HG02763 (cell line): ENCODE measurements around the gene ATG7.
"Not testable (repeated sequence)": the region's sequence is repeated elsewhere in the genome, so short reads cannot be mapped to it uniquely, and the experiment has no call there.

ENCODE experiments used
- ATAC-seq: cut with Tn5 transposase; IDR thresholded peaks from one replicate; pipeline ENCODE4 v1.9.1; 2021; ENCODE audit warnings: mild to moderate bottlenecking, moderate library complexity; ENCODE audit not compliant: unreplicated experiment

Gene ATG7

DNA sequence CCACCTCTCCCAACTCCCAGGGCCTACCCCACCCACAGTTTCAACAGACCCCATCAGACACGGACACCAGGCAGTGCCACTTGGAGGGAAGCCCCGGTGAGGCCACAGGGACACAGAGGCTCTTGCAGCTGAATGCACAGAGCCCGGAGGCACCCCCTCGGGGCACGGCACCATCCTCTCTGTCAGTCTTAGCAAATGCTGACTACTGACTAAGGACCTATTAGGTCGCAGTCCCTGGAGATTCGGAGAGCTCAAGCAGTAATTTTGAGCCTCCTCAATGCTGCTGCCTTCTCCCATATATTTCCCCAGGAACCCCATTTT lies 291.6 kb downstream of the ATG7 start:
- ATAC-seq: no peak

DNA sequence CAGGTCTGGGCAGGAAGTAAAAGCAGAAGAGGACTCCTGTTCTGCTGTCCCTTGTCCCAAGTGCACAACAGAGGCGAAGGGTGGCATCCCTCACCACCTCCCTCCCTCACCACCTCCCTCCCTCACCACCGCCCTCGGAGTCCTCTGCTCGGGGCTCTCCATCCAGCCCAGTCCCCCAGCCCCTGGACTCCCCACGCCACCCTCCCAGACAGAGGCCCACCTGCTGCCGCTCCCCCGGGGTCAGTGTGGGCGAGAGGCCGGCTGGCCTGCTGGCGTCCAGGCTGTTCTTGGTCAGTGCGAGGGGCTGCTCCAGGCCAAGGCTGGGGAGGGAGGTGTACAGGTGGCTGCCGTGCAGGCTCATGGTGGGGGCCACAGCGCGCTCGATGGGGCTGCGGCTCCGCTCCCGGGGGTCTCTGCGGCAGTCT lies 292.4 kb downstream of the ATG7 start:
- no peak for ATAC-seq

DNA sequence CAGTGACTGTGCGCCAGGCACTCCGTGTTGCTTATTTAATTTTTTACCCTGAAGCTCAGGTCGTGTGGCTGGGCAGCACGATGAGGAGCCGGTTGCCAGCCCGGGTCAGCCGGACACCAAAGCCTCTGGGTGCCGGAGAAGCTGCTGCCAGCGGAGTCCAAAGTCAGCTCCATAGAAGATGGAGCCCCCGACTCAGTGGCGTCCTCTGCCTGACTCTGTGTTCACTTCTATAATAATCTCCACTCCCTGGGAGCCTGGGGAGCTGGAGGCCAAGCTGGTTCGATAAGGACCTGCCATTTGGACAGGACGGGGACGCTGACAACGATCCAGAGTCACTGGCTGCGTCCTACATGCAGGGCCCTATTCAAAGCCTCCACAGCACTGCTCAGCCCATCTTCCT lies 292.9 kb downstream of the ATG7 start:
- no peak for ATAC-seq

DNA sequence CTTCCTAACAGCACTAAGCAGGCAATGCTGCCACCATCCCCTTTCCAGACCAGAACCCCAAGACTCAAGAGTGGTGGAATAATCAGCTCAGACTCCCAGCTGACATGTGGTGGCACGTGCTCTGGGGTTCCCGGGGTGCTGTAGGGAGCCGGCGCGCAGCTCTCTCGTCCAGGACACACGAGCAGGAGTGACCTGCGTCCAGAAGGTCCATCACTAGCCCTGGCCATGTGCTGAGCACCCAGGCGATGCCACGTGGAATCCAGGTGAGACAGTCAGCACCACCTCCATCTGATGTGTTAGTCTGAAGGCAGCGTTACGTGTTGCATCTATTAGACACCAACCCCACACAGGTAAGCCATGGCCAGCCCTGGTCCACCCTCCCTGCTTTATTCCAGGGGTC lies 293.3 kb downstream of the ATG7 start:
- no peak for ATAC-seq

DNA sequence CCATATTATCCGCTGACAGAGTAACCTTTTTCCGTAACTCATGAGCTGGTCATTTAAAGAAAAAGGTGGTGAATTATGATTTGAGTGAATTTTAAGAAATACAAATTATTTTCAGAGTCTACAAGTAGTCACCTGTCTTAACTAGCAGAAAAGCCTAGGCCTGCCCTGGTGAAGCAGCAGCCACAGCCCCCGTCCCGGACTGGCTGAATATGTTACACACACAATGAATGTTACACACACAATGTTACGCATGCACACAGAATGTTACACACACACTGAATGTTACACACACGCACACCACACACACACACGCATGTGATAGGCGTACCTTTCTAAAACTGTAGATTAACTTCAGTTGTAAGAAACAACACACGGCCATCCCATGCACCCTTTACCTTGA lies 293.7 kb downstream of the ATG7 start:
- no peak for ATAC-seq

DNA sequence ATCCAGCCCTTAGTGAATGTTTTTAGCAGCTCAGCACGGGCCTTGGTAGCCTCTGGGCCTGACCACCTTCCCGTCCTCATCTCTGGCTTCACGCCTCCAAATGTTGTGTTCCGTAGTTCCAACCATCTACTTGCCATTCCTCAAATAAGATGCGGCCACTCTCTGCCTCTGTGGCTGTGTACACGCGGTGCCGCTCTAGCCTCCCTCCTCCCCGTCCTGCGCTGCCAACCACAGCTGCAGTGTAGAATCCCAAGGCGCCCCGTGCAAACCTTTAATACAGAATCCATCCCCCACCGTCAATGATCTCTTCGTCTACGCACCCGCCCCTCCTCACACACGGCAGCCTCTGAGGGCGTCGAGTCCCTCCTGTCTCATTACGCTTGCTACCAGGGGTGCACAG lies 294.3 kb downstream of the ATG7 start:
- ATAC-seq: no peak

DNA sequence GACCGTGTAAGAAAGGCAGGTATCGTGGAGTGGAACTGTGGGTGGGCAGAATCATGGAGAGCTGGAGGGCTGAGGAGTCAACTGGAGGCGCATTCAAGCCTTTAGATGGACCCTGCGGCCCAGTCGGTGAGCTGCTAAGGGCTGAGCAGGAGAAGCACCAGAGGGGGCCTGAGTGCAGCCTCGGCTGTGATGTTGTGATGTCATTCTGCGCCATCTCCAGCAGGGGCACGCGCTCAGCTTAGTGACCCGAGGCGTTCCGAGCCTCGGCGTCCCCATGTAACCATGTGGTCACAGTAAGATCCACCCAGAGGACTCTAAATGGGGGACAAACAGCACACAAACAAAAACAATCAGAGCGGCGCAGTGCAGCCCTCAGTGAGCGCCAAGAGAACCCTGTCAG lies 294.7 kb downstream of the ATG7 start:
- ATAC-seq: no peak

DNA sequence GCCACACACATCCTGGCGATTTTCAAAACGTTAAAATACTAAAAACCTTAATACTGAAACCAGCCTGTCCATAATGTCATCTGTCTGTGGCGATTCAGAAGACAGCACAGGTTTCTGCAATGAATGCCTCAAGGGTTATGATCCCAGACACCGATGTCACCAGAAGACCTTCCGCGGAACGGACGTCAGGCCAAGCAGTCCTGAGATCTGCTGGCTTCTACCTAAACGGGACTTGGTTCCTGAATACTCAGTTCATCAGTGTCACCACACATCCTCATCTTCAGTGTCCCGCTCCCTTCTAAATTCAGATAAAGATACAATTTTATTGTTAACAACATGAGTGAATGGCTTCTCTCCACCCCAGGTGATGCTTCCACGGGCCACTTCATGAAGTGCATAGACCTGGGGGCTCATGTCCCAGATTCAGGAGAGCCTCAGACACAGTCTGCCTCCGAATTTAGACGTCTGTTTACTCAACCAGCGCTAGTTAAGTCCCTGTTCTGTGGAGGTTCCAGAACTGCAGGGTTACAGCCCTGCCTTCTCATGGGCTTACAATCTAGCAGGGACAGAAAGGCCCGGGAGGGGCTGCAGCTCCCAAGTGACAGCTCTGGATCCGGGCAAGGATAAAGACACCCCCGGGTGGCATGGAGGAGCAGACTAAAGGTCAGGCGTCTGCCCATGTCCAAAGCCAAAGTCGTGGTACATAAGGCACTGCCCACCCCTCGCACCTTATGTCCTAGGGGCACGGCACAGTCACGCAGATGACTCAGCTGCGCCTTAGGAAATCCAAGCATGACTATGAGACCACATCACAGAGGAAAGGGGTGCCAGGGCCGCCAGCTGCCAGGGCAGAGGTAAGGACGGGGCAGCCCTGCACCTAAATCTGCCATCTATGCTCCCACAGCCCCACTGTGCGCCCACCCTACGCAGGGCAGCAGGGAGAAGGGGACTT lies 295.6 kb downstream of the ATG7 start:
- ATAC-seq: no peak

DNA sequence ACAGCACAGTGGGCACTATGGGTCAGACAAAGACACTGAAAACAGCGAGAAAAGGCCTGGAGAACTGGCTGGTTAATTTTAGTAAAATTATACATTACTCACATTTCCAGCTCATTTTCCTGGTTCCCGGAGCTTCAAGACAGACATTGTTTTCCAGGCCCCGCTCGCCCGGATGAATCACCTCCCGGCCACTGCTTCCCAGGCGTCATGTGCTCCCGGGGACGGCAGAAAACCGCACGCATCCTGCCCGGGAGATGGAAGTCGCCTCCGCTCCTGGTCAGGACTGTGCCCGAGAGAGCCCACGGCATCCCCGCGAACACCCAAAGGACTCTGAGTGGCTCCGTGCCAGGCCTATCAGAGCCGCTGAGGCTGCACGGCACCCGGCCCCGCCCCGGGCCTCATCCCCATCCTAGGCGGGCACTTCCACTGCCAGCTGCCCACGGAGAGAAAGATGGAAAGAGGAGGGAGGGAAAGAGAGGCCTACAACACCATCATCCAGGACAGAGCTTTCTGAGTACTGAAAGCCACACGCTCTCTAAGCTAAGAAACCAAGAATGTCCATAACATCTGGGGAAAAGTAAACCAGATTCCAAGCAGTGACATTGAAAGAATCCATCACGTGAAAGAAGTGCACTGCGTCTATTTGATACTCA lies 296.4 kb downstream of the ATG7 start:
- no peak for ATAC-seq

DNA sequence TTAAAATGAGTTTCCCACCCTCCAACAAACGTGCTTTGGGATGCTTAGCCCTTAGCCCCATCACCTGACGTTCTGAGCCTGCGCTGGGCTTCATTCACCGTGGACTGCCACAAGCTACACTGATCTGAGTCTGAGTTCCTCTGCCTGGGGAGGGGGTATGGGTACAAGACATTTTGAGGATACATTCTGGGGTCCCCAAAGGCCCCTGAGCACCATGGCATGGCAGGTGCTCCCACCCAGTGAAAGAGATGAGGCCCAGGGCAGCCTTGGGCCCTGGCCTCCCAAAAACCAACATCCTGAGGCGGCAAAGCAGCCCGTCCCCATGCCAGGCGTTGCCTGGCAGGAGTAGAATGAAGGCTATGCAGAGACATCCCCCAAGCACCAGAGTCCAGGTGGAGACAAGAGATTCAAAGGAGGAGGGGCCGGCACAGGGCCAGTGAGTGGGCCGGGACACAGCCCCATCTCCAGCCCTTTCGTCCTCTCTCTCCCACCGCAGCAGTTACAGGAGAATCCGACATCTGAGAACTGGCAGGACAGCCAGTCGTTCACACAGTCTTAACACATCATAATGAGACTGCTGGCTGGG lies 297.1 kb downstream of the ATG7 start:
- ATAC-seq: no peak

DNA sequence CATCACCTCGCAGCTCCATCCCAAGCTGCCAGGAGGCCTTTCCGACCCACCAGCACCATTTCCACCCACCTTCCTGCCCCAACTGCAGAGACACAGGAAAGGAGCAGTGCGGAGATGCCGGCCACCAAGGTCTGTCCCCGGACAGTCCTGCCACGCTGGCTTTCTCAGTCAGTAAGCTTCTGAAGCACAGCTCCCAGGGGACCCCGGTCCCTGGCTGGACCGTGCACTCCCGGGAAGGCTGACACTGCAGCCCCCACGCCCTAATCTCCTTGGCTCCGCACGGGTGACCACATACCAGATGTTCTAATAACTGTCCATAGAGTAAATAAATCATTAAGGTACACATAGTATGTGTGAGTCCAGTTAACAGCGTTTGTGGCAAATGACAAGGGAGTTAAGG lies 298.1 kb downstream of the ATG7 start:
- ATAC-seq: no peak

DNA sequence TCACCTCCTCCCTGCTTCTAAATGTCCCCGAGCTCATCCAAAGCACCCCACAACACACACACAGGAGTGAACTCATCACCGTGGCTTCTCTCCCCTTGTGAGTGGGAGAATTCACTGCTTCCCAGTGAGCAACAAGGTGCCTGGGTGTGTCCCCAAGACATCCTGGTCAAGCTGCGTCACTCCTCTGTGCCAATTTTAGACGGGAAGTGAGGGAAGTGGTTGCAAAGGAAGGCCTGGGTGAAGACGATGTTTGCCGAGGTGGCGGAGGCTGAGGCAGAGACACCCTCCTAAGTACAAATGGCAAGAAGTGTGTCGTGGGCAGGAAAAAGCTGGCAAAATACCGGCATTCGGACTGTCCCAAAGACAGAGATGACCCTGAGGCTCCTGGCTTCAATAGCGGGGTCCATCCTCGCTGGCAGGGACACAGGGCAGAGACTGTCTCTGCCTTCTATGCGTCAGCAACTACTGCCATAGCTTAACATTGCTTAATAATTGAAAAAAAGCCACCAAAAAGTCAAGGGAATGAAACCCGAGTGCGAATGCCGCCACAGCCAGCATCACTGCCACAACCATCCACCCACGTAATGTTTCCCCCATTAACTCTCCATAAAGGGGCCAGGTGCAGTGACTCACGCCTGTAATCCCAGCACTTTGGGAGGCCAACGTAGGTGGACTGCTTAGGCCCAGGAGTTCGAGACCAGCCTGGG lies 298.7 kb downstream of the ATG7 start:
- ATAC-seq: no peak

DNA sequence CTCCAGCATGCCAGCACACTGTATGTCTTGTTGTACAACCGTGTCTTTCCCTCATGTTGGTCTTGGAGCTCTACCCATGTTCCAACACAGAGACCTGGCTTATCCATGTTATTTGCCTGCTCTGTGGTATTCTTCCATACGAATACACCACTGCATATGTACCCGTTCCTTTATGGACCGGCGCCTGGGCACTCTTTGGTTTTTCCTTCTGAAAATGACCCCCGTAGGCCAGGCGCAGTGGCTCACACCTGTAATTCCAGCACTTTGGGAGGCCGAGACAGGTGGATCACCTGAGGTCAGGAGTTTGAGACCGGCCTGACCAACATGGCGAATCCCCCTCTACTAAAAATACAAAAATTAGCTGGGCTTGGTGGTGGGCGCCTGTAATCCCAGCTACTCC lies 300.5 kb downstream of the ATG7 start:
- not testable (repeated sequence) for ATAC-seq

DNA sequence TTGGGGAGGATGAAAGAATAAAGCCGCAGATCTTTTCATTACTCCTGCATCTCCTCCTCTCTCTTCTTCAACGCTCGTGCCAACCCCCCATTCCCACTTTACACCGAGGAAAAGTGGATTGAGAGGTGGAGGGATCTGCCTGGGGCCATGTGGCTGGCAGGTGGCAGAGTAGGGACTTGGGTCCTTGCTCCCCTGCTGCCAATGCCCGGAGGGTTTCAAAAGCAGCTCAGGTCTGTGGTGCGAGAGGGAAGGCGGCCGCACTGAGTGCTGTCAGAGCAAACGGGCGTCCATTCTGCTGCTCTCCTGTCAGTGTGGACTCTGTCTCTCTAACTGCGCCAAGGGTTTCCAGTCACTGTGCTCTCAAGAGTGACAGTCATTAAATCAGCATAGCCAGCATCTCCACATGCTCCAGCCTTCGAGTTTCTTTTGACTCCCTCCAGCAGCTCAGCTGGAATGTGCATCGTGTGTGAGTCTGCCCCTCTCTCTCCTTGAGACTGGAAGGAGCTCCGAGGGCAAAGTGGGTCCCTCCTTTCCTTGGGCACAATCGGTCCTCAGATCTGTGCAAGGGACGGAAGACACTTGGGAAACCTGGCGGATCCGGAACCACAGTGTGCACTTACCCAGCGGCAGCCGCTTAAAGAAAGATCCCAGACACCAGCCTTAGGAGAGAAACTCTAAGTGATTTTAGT lies 302.9 kb downstream of the ATG7 start:
- no peak for ATAC-seq

DNA sequence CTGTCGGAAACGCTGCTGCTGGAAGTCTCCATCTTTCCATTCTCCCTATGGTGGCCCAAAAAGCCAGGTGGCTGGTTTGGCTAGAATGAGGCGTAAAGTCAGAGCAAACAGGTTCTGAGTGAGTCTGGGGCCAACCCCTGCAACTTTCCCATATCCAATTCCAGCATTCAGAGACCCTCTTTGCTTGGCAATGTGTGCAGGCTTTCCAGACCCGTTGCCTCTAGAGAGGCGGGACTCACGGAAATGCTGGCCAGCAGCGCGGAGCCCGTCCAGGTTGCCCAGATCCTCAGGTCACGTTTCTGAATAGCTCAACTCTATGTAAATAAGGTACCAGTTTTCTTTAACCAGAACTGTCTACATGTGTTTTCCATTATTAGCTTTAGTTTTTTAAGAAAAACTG lies 303.5 kb downstream of the ATG7 start:
- no peak for ATAC-seq

DNA sequence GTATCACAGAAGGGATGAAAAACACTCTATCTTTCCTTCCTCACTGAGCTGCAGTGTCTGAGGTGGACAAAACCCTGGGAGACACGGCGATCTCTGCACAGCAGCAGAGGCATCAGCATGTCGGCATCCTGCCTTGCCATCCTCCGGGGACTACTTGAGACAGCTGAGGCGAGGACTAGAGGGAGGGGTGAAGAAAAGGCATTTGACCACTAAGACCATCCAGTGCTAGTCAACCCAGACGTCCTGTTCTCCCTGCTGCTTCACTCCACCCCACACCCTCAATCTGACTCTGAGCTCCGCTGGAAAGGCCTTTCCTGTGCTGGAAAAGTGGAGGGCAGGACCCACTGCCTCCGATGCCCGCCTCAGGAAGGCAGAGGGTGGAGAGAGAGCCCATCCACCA lies 304.3 kb downstream of the ATG7 start:
- no peak for ATAC-seq

DNA sequence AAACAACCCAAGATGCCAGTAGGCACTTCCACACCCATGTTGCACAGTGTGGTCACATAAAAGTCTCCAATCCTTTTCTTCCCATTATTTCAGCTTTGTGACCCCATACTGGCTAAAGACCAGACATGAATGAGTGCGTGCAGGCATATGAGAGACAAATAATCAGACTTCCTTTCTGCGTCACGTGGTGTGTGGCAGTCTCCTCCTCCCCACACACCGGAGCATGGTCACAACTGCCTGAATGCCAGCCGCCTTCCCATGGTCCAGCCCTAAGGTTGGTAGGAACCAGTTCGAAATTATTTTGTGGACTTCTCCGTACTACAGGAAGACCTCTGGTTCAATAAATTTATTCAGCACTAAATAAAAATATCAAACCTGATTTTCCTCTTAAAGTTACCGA lies 306.0 kb downstream of the ATG7 start:
- ATAC-seq: no peak

DNA sequence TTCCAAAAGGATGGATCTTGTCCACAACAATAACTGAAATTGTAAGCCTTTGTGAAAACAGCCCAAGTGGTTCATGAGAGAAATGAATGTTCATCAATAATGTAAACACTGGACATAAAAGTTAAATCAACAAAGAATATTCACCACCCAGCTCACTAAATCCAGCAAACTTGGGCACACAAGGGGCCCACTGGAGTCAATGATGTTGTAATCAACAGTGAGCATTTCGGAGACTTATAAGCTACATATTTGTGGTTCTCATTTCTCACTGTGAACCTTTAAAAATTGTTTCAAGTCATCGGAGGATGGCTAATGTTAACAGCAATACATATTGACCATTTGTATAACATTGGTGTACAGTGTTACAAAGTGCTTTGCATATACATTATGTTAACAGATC lies 308.4 kb downstream of the ATG7 start:
- no peak for ATAC-seq

DNA sequence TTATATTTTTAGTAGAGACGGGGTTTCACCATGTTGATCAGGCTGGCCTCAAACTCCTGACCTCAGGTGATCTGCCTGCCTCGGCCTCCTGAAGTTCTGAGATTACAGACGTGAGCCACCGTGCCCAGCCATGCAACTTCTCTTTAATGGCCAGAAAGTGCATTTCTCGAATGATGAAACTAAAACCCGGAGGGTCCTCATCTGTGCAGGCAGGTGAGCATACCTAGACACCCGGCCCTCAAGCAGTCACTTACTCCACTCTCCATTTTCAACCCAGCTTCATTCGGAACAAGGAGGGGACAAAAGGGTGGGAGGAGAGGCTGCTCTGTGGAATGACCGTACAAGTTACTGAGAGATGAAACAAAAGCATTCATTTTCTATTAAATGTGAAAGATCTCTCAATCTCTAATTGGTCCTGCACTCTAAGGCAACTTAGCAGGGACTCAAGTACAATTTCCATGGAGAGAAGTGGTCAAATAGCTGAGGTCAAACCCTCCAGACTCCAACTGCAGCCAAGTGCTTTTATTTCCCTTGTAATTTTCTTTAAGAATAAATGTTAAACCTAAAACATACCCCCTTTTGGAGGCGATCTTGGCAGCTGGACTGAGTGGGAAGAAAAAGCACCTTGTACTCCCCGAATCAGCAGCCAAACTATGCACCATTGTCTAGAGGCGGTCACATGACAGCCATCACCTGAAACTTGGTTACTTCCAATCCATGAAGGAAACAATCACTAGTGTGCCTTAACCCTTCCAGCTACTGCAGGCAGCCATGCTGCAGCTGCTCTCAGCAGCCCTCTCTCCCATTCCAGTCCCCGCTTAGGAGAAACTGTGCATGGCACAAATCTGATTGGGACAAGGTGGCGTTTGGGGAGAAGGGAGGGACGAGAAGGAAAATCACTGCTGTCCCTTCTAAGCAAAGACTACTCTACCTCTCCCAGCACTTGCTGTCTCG lies 309.3 kb downstream of the ATG7 start:
- ATAC-seq: no peak
